Upper lobe of right lung (tissue), 1 donor: ENCODE data around the gene MAGI2. TPM values are rescaled to one million over a fixed set of nuclear protein-coding genes. Genes with fewer than 3 reads are reported as not detected.

Experiments used
- ATAC-seq: fragments of 200-7000 bp; cut with Tn5 transposase; one replicate; pipeline ENCODE4 v1.9.1; 2020; ENCODE audit warnings: mild to moderate bottlenecking, moderate library complexity
- DNase-seq: peaks from one replicate; pipeline ENCODE4 v3.0.0-alpha.2; 2020
- H3K27ac ChIP-seq: fragments of 200-600 bp; one replicate; pipeline ENCODE4 v1.8.0; 2022
- H3K27me3 ChIP-seq: fragments of 200-600 bp; one replicate; pipeline ENCODE4 v1.8.0; 2022; ENCODE audit warnings: mild to moderate bottlenecking
- H3K36me3 ChIP-seq: fragments of 200-600 bp; one replicate; pipeline ENCODE4 v1.8.0; 2022
- H3K4me1 ChIP-seq: fragments of 200-600 bp; one replicate; pipeline ENCODE4 v1.8.0; 2022
- H3K4me3 ChIP-seq: fragments of 200-600 bp; one replicate; pipeline ENCODE4 v1.8.0; 2022; ENCODE audit warnings: mild to moderate bottlenecking
- H3K9me3 ChIP-seq: fragments of 200-600 bp; one replicate; pipeline ENCODE4 v1.8.0; 2022
- intact Hi-C: fragments of 100-400 bp; cut with DNase I; formaldehyde crosslinking; loops from one replicate; pipeline ENCODE4 v1.11.0; 2022
- total RNA-seq: library from RNA; stranded (reverse); fragmentation: NEBNext Ultra II Directional; extraction: Animal tissue kit (Norgen Biotek cat#: 25700); gene quantifications from one replicate; pipeline ENCODE4 v1.2.1, GENCODE V29; 2021
- TF ChIP-seq, protein P1 (sequence below): fragments of 200-600 bp; IDR thresholded peaks from one replicate; pipeline ENCODE4 v1.8.0; 2022; ENCODE audit warnings: antibody characterized with exemption
- donor health status: DM: no; HTN: yes; CAD: no; lungs with severe emphysema.

Gene MAGI2
- total RNA-seq, 1 donor from 2014 or later = 12.8 TPM

DNA sequence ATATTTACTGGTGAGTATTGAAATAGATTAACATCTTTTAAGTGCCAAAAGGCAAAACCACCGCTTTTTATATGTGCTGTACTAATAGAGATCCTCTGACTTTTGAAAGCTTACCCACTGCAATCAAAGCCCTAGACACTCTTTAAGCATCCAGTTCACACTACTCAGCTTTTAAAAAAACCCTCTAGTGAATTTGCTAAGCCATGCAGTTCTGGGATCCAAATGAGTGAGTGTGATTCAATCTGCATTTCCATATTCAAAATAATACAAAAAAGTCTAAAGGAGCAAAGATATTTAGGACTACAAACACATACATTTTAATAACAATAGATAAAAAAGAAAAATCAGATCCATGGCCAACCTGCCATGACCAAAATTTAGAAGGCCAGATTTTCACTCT is 288.2 kb downstream of the MAGI2 start:
- intact Hi-C loops = no loop called here
- TF ChIP-seq, protein P1, sequence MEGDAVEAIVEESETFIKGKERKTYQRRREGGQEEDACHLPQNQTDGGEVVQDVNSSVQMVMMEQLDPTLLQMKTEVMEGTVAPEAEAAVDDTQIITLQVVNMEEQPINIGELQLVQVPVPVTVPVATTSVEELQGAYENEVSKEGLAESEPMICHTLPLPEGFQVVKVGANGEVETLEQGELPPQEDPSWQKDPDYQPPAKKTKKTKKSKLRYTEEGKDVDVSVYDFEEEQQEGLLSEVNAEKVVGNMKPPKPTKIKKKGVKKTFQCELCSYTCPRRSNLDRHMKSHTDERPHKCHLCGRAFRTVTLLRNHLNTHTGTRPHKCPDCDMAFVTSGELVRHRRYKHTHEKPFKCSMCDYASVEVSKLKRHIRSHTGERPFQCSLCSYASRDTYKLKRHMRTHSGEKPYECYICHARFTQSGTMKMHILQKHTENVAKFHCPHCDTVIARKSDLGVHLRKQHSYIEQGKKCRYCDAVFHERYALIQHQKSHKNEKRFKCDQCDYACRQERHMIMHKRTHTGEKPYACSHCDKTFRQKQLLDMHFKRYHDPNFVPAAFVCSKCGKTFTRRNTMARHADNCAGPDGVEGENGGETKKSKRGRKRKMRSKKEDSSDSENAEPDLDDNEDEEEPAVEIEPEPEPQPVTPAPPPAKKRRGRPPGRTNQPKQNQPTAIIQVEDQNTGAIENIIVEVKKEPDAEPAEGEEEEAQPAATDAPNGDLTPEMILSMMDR = no peak
- ATAC-seq (no peak), DNase-seq (no peak)
- Histone ChIP-seq H3K4me1 (no peaks in the 10 kb centered on the region), H3K4me3 (no peak overlapping the region), H3K27me3 (no peaks in the 10 kb centered on the region), H3K9me3 (no peaks in the 10 kb centered on the region), H3K27ac (no peak overlapping the region), H3K36me3 (no peaks in the 10 kb centered on the region)

DNA sequence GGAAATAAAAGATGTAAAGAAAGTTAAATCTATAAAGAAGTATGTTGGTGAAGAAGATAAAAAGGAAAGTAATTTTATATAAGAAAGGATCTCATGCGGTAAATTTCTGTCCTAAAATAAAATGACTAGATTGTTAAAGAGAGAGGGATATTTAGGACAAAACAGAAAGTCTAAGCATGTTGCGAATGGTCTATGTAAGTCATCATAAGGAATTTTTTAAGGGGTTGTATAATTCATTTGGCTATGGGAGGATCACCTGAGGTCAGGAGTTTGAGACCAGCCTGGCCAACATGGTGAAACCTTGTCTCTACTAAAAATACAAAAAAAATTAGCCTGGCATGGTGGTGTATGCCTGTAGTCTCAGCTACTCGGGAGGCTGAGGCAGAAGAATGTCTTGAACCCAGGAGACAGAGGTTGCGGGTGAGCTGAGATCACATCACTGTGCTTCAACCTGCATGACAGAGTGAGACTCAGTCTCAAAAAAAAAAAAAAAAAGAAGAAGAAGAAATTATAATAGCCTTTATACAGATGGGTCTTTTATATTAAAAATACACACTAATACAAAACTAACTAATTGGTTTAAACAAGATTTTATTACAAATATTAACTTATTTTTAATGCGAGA is 294.3 kb downstream of the MAGI2 start:
- intact Hi-C loops = no loop called here
- Histone ChIP-seq H3K27me3 (no peaks in the 10 kb centered on the region), H3K4me1 (no peaks in the 10 kb centered on the region), H3K36me3 (no peaks in the 10 kb centered on the region), H3K27ac (no peak overlapping the region), H3K4me3 (no peak overlapping the region), H3K9me3 (no peaks in the 10 kb centered on the region)
- DNase-seq (no peak), ATAC-seq (no peak)
- TF ChIP-seq, protein P1 = no peak

GRCh38 chr7:79157281-79157680 is 296.2 kb downstream of the MAGI2 start:
- Histone ChIP-seq H3K4me1 (no peaks in the 10 kb centered on the region), H3K4me3 (no peak overlapping the region), H3K9me3 (no peaks in the 10 kb centered on the region), H3K27me3 (no peaks in the 10 kb centered on the region), H3K36me3 (no peaks in the 10 kb centered on the region), H3K27ac (no peak overlapping the region)
- ATAC-seq (no peak), DNase-seq (no peak)
- intact Hi-C loops = no loop called here
- TF ChIP-seq, protein P1 = no peak

GRCh38 chr7:79149831-79150230 is 303.6 kb downstream of the MAGI2 start:
- intact Hi-C loops = no loop called here
- H3K27me3 ChIP-seq = no peaks in the 10 kb centered on the region
- no peaks in the 10 kb centered on the region for H3K4me1 ChIP-seq
- no peak for ATAC-seq
- H3K27ac ChIP-seq = no peak overlapping the region
- no peak for DNase-seq
- TF ChIP-seq, protein P1 = no peak
- no peaks in the 10 kb centered on the region for H3K36me3 ChIP-seq
- H3K9me3 ChIP-seq = no peaks in the 10 kb centered on the region
- H3K4me3 ChIP-seq = no peak overlapping the region

- TF ChIP-seq, protein P1 = no peak
- Histone ChIP-seq H3K27me3 (no peaks in the 10 kb centered on the region), H3K27ac (no peak overlapping the region), H3K9me3 (no peaks in the 10 kb centered on the region), H3K4me1 (no peaks in the 10 kb centered on the region), H3K4me3 (no peak overlapping the region), H3K36me3 (no peaks in the 10 kb centered on the region)
- DNase-seq = no peak
- intact Hi-C loops = no loop called here
- no peak for ATAC-seq
These were observed 310.8 kb downstream of the MAGI2 start for GRCh38 chr7:79142706-79143105.

- DNase-seq (no peak), ATAC-seq (no peak)
- Histone ChIP-seq H3K27me3 (no peaks in the 10 kb centered on the region), H3K4me3 (no peak overlapping the region), H3K4me1 (no peaks in the 10 kb centered on the region), H3K9me3 (no peaks in the 10 kb centered on the region), H3K36me3 (no peaks in the 10 kb centered on the region), H3K27ac (no peak overlapping the region)
- intact Hi-C loops = no loop called here
- TF ChIP-seq, protein P1 = no peak
These were observed 312.2 kb downstream of the MAGI2 start for GRCh38 chr7:79141252-79141651.
